ENCODE data around the gene ALAD.

- no peak for TF ChIP-seq CTCF (IDR thresholded peaks at IDR 0.05)
- TF ChIP-seq POLR2AphosphoS5 (IDR thresholded peaks at IDR 0.05): no peak
- TF ChIP-seq POLR2A (IDR thresholded peaks at IDR 0.05): no peak
These were observed 15.2 kb upstream of the ALAD start for GRCh38 chr9:113416149-113416721.
